Activated T-helper 1 cell treated with anti-CD3 and anti-CD28 coated beads, Interleukin-12 subunit alpha, Interleukin-12 subunit beta, Interleukin-2, Interleukin-4 antibody, amounts not matched to agents 30 ng/mL and 10 ng/mL and 1 ng/mL, durations not matched to agents 14 hours and 24 hours and 36 hours (primary cell): Measurements from ENCODE around the gene DRC7. TPM values are rescaled to one million over a fixed set of nuclear protein-coding genes. Genes with fewer than 3 reads are reported as not detected.

ENCODE experiments used
- DNase-seq: peaks from one replicate; pipeline ENCODE4 v3.0.0; 2021; ENCODE audit warnings: low spot score
- H3K27ac Mint-ChIP-seq: one replicate; pipeline ENCODE4 v1.8.0; 2021; ENCODE audit warnings: mild to moderate bottlenecking, mixed read lengths
- H3K27me3 Mint-ChIP-seq: one replicate; pipeline ENCODE4 v1.8.0; 2022; ENCODE audit warnings: mild to moderate bottlenecking, moderate library complexity, mixed read lengths; ENCODE audit not compliant: insufficient read depth
- H3K36me3 Mint-ChIP-seq: one replicate; pipeline ENCODE4 v1.8.0; 2021; ENCODE audit warnings: low read depth, mixed read lengths
- H3K4me1 Mint-ChIP-seq: one replicate; pipeline ENCODE4 v1.8.0; 2021; ENCODE audit warnings: low read depth, mixed read lengths
- H3K4me3 Mint-ChIP-seq: one replicate; pipeline ENCODE4 v1.8.0; 2021; ENCODE audit warnings: mild to moderate bottlenecking, moderate library complexity, mixed read lengths
- H3K9me3 Mint-ChIP-seq: one replicate; pipeline ENCODE4 v1.8.0; 2021; ENCODE audit warnings: mixed read lengths
- intact Hi-C: fragments of 100-400 bp; cut with micrococcal nuclease; formaldehyde crosslinking; loops from one replicate; pipeline ENCODE4 v1.15.1; 2024
- total RNA-seq: library from RNA; stranded (reverse); gene quantifications from 2 replicates; pipeline ENCODE4 v1.2.3, GENCODE V29; 2022

DRC7 gene
- total RNA-seq, 1 donor from 2014 or later, result not detected

GRCh38 chr16:57672416-57672815 lies 22.2 kb upstream of the DRC7 start:
- Mint-ChIP-seq H3K27ac (no peak overlapping the region), H3K4me1 (no peaks in the 10 kb centered on the region), H3K9me3 (no peaks in the 10 kb centered on the region), H3K27me3 (peaks cover 13% of the 10 kb centered on the region), H3K4me3 (no peak overlapping the region), H3K36me3 (no peaks in the 10 kb centered on the region)
- no peak for DNase-seq
- intact Hi-C loops, result no loop called here

- no peaks in the 10 kb centered on the region for H3K4me1 Mint-ChIP-seq
- no peak overlapping the region for H3K4me3 Mint-ChIP-seq
- H3K27me3 Mint-ChIP-seq, result peaks cover 13% of the 10 kb centered on the region
- intact Hi-C loops, result no loop called here
- no peak for DNase-seq
- H3K9me3 Mint-ChIP-seq, result no peaks in the 10 kb centered on the region
- no peaks in the 10 kb centered on the region for H3K36me3 Mint-ChIP-seq
- no peak overlapping the region for H3K27ac Mint-ChIP-seq
Observed at GRCh38 chr16:57672824-57673223, 21.8 kb upstream of the DRC7 start.

GRCh38 chr16:57675741-57676551 lies 18.7 kb upstream of the DRC7 start:
- no peaks in the 10 kb centered on the region for H3K36me3 Mint-ChIP-seq
- H3K9me3 Mint-ChIP-seq, result no peaks in the 10 kb centered on the region
- no peak overlapping the region for H3K4me3 Mint-ChIP-seq
- H3K27me3 Mint-ChIP-seq, result peaks cover 6% of the 10 kb centered on the region
- no peaks in the 10 kb centered on the region for H3K4me1 Mint-ChIP-seq
- no peak for DNase-seq
- intact Hi-C loops, result no loop called here
- H3K27ac Mint-ChIP-seq, result no peak overlapping the region

DNA sequence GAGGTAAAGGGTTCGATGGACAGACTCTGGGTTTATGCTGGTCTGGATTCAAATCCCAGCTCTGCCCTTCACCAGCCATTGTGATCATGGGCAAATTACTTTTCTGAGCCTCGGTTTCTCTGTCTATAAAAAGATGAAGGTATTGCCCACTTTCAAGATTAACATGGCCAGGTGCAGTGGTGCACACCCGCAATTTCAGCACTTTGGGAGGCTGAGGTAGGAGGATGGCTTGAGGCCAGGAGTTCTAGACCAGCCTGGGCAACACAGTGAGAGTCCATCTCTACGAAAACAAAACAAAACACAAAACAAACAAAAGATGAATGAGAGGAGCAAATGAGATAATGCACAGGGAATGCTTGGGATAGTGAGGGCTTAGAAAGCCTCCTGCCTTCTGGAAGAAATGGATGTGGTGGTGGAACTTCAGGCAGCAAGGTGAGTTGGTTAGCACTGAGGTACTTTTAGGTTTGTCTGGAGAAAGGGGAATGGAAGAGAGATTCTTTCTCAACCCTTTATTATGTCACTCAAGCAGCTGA lies 18.0 kb upstream of the DRC7 start:
- no peaks in the 10 kb centered on the region for H3K36me3 Mint-ChIP-seq
- peaks cover 6% of the 10 kb centered on the region for H3K27me3 Mint-ChIP-seq
- intact Hi-C loops, result no loop called here
- no peaks in the 10 kb centered on the region for H3K4me1 Mint-ChIP-seq
- H3K9me3 Mint-ChIP-seq, result no peaks in the 10 kb centered on the region
- no peak overlapping the region for H3K4me3 Mint-ChIP-seq
- no peak overlapping the region for H3K27ac Mint-ChIP-seq
- no peak for DNase-seq

GRCh38 chr16:57677622-57678369 lies 16.8 kb upstream of the DRC7 start:
- no peak overlapping the region for H3K27ac Mint-ChIP-seq
- no peaks in the 10 kb centered on the region for H3K9me3 Mint-ChIP-seq
- peaks cover 6% of the 10 kb centered on the region for H3K27me3 Mint-ChIP-seq
- intact Hi-C loops, result no loop called here
- H3K4me3 Mint-ChIP-seq, result no peak overlapping the region
- H3K36me3 Mint-ChIP-seq, result no peaks in the 10 kb centered on the region
- DNase-seq, result no peak
- H3K4me1 Mint-ChIP-seq, result no peaks in the 10 kb centered on the region

DNA sequence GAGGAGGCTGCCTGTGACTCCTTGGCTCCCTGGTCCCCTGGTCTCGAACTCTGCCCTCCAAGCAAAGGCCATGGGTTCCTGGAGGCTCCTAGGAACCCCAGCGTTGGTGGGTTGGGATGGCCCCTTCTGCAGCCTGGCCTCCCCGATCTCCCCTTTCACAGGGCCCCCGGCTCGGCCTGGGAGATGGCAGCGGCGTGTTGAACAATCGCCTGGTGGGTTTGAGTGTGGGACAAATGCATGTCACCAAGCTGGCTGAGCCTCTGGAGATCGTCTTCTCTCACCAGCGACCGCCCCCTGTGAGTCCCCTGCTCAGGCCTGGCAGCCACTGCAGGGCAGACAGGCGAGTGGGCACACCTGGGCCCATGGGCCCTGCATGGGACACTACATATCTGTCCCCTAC lies 15.6 kb upstream of the DRC7 start:
- H3K36me3 Mint-ChIP-seq, result no peaks in the 10 kb centered on the region
- no peaks in the 10 kb centered on the region for H3K9me3 Mint-ChIP-seq
- peaks cover 4% of the 10 kb centered on the region for H3K27me3 Mint-ChIP-seq
- H3K4me3 Mint-ChIP-seq, result no peak overlapping the region
- no peaks in the 10 kb centered on the region for H3K4me1 Mint-ChIP-seq
- DNase-seq, result no peak
- intact Hi-C loops, result no loop called here
- no peak overlapping the region for H3K27ac Mint-ChIP-seq

DNA sequence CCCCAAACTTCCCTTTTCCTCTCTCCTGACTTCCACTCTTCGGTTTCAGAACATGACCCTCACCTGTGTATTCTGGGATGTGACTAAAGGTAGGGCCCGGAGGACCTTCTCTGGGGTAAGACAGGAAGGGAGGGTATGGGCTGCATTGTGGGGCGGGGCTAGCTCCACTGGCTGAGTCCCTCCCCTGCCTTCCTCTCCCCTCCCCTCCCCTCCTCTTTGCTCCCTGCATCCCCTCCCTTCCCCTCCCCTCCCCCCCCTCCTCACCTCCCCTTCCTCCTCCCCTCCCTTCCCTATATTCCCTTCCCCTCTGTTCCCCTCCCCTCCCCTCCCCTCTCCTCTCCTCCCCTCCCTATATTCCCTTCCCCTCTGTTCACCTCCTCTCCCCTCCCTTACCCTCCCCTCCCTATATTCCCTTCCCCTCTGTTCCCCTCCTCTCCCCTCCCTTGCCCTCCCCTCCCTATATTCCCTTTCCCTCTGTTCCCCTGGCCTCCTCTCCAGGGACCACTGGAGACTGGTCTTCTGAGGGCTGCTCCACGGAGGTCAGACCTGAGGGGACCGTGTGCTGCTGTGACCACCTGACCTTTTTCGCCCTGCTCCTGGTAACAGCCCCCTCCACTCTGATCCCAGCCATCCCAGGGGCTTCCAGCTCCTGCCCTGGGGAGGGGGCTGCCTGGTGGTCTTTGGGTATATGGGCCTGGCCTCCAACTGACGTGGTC lies 14.7 kb upstream of the DRC7 start:
- intact Hi-C loops, result no loop called here
- H3K9me3 Mint-ChIP-seq, result no peaks in the 10 kb centered on the region
- H3K4me3 Mint-ChIP-seq, result no peak overlapping the region
- no peak for DNase-seq
- H3K36me3 Mint-ChIP-seq, result no peaks in the 10 kb centered on the region
- peaks cover 4% of the 10 kb centered on the region for H3K27me3 Mint-ChIP-seq
- H3K4me1 Mint-ChIP-seq, result no peaks in the 10 kb centered on the region
- H3K27ac Mint-ChIP-seq, result no peak overlapping the region

- no peaks in the 10 kb centered on the region for H3K4me1 Mint-ChIP-seq
Observed at GRCh38 chr16:57680842-57681375, 13.7 kb upstream of the DRC7 start.

DNA sequence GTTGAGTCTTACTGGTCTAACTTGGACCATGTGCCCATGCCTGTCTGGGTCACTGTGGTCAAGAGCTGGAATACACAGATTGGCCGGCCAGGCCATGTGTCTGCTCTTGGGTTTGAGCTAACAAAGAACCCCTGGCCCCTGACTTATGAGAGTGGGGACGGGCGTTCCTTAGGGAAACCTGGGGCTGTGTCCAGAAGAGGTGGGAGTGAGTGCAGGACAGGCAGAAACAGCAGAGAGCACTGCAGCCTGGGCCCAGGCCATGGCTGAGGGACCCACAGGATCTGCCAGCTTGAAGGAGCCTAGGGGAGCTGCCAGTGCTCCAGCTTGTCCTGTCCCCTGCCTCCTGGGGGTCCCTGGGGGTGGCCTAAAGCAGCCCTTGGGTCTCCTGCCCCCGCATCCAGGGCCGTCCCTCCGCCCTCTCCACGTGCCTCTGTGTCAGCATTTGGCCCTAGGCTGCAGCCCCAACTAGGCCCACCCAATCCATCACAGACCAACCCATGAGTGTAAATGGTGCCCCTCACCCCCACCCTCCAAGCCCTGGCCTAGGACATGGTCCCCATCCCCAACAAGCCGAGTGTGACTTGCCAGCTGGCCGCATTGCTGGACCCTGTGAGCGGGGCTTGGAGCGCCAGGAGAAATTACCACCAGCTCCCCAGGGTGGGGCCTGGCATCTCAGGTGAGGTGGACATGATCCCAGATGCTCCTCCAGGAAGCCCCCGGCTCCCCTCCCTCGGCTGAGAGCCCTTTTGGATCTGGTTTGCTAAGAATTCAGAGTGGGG lies 12.5 kb upstream of the DRC7 start:
- H3K4me3 Mint-ChIP-seq, result no peak overlapping the region
- H3K9me3 Mint-ChIP-seq, result no peaks in the 10 kb centered on the region
- no peaks in the 10 kb centered on the region for H3K36me3 Mint-ChIP-seq
- no peak overlapping the region for H3K27ac Mint-ChIP-seq
- DNase-seq, result no peak
- H3K4me1 Mint-ChIP-seq, result no peaks in the 10 kb centered on the region
- intact Hi-C loops, result no loop called here
- no peaks in the 10 kb centered on the region for H3K27me3 Mint-ChIP-seq

More at GRCh38 chr16:57680842-57681375, 13.7 kb upstream of the DRC7 start:
- no peak for DNase-seq
- Mint-ChIP-seq H3K27me3 (peaks cover under 1% of the 10 kb centered on the region), H3K4me3 (no peak overlapping the region), H3K9me3 (no peaks in the 10 kb centered on the region), H3K36me3 (no peaks in the 10 kb centered on the region), H3K27ac (no peak overlapping the region)
- intact Hi-C loops, result no loop called here

GRCh38 chr16:57682809-57683635 lies 11.6 kb upstream of the DRC7 start:
- no peaks in the 10 kb centered on the region for H3K9me3 Mint-ChIP-seq
- H3K27me3 Mint-ChIP-seq, result peaks cover 2% of the 10 kb centered on the region
- no peak overlapping the region for H3K27ac Mint-ChIP-seq
- H3K4me1 Mint-ChIP-seq, result peaks cover 2% of the 10 kb centered on the region
- intact Hi-C loops, result no loop called here
- no peak for DNase-seq
- no peaks in the 10 kb centered on the region for H3K36me3 Mint-ChIP-seq
- H3K4me3 Mint-ChIP-seq, result no peak overlapping the region

DNA sequence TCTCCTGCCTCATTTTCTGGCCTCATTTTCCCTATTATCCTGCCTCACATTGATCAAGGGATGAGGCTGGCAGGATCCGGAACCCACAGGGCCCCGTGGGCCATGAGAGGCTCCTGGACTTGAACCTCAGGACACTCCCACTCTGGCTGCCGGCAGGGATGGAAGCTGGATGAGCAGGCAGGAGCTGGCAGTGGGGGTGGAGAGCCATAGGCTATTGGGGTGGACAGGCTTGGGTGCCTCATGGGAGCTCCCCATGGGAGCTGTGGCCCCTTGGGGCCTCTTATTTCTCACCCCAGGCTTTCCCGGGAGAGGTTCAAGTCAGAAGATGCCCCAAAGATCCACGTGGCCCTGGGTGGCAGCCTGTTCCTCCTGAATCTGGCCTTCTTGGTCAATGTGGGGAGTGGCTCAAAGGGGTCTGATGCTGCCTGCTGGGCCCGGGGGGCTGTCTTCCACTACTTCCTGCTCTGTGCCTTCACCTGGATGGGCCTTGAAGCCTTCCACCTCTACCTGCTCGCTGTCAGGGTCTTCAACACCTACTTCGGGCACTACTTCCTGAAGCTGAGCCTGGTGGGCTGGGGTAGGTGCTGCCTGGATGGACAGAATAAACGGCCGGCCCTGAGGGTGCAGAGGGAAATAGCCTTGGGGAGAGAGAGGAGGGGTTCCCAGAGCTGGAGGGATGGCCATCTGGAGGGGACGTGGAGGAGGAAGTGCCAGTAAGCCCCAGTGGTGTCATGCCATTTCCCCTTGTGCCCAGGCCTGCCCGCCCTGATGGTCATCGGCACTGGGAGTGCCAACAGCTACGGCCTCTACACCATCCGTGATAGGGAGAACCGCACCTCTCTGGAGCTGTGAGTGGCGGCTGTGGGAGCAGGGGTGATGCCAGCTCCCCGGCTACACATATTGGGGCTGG lies 10.7 kb upstream of the DRC7 start:
- peaks cover 2% of the 10 kb centered on the region for H3K27me3 Mint-ChIP-seq
- H3K9me3 Mint-ChIP-seq, result no peaks in the 10 kb centered on the region
- DNase-seq, result no peak
- intact Hi-C loops, result no loop called here
- no peaks in the 10 kb centered on the region for H3K36me3 Mint-ChIP-seq
- H3K4me1 Mint-ChIP-seq, result peaks cover 8% of the 10 kb centered on the region
- no peak overlapping the region for H3K4me3 Mint-ChIP-seq
- no peak overlapping the region for H3K27ac Mint-ChIP-seq
